GM19328 (cell line): ENCODE results near the gene MRPL36.

Experiments used
- ATAC-seq: cut with Tn5 transposase; IDR thresholded peaks from one replicate; pipeline ENCODE4 v1.9.1; 2021; ENCODE audit warnings: mild to moderate bottlenecking, moderate library complexity; ENCODE audit not compliant: unreplicated experiment

Gene MRPL36

DNA sequence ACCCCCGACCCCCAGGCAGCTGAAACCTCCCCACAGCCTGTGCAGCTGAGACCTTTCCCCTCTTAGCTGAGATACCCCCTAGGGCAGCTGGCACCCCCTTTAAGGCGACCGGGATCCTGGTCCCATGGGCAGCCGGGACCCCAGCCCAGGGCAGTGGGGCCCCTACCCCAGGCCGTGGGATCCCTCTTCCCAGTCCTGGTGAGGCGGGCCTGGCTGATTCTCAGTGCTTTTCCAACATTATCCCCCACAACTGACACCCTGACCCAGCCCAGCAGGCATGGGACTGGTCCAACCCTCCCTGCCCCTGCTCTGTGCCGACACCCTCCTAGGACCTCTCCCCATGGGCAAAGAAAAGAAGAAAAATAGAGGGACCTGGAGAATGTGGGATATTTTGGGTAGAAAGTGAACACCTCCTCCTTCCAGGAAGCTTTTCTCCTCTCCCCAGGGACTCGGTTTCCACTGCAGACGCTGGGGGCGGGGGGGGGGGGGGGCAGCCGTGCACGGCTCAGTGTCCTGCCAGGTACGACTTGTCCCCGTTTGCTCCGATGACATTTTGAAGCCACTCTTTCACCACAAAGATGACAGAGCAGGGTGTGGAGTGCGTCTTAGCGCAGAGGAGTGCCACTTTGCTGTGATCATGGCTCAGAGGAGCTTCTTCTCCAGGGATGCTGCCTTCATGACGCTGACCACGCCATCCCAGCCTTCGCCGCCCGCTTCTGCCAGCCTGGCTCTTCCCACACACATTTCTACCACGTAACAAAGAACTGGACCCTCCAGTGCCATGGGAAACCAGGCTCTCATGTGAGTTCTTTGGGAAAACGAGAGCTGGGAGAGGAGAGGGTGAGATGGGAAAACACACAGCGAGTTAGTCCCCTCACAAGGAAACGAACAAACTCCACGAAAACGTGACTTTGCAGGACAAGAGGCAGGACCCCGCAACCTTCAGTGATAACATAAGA lies 47.5 kb downstream of the MRPL36 start:
- no peak for ATAC-seq

GRCh38 chr5:1751026-1751863 lies 48.4 kb downstream of the MRPL36 start:
- ATAC-seq, result no peak

- no peak for ATAC-seq
These were observed 49.2 kb downstream of the MRPL36 start for GRCh38 chr5:1750469-1750868.

DNA sequence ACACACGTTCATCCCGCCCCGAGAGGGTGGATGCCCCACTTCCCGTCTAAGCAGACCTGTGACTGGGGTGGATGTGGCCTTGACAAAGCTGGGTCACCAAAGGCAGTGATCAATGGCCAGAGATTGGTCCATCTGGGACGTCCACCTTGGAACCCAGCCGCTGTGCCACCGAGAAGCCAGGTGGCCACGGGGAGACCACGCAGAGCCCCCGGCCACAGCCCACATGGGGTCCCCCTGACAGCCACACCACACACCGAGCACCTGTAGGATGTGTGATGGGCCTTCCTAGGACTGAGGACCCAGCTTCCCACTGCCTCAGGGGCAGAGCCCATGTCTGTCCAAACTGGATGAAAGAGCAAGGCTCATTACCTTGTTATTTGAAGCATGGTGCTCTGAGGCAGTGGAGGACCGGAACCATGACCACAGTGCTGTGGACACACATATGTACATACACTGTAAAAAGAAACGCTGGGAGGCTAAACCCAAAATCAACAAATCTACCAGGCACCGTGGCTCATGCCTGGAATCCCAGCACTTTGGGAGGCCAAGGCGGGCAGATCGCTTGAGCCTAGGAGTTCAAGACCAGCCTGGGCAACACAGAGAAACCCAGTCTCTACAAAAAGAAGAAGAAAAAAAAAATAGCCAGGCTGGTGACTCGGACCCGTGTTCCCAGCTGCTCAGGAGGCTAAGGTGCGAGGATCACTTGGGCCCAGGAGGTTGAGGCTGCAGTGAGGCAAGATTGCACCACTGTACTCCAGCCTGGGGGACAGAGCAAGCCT lies 50.1 kb downstream of the MRPL36 start:
- ATAC-seq, result no peak

DNA sequence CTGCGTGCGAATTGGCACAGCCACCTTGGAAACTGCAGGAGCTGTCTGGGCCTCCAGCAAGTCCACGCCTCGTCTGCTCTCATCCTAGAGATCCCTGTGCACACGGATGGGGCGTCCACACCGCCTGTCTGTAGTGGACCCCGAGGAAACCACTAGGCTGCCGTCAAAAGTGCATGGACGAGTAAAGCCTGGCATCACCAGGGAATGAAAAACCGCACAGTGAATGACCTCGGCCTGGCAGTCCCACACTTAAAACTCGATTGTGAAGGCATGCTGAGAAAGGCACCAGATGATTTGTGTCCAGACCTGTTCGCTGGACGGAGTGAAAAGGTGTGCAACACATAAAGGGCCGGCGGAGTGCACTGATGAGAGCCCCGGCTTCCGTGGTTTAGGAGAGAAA lies 50.8 kb downstream of the MRPL36 start:
- ATAC-seq, result no peak
